ENCODE results near the gene LRRC2.
A peak's percentile ranks its signal among the peaks of the same experiment; 100 is the strongest.
"Not testable (repeated sequence)": the region's sequence is repeated elsewhere in the genome, so short reads cannot be mapped to it uniquely, and the experiment has no call there.

Gene LRRC2

DNA sequence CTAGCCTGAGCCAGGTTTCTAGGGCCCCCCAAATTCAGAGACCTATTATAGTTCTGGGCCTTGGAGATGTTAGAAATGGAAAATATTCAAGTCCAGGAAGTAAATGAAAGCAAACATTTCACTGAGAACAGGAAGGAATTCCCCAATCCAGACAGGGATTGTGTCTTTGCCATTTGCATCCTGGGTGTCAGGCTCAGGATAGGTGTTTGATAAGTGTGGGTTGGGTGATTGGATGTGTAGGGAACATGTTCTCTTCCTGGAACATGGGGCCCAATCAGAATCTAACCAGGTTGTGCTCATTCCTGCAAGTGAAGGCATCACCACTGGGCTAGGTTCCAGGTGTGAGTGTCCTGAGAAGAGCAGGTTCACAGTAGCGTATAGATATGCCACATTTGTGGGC lies 14.6 kb upstream of the LRRC2 start:
- Histone ChIP-seq H3K36me3 (ENCODE audit: control insufficient read depth in 1 of 2, insufficient read depth in 2 of 2, low read depth in 1 of 2, low read length in 2 of 2) (no peaks in the 10 kb centered on the region), H2BK120ac (ENCODE audit: low read depth, low read length) (no peak overlapping the region), H3K18ac (ENCODE audit: low read depth in 1 of 2, low read length in 2 of 2) (no peak overlapping the region), H2BK15ac (ENCODE audit: low read depth, poor library complexity, severe bottlenecking) (no peak overlapping the region), H2AFZ (ENCODE audit: low read depth, low read length) (no peak overlapping the region), H3K4me1 (ENCODE audit: control insufficient read depth, insufficient read depth, low read depth, low read length) (peaks cover 9% of the 10 kb centered on the region), H3K4me2 (ENCODE audit: low read length, poor library complexity, severe bottlenecking) (no peak overlapping the region), H2AK5ac (ENCODE audit: low read length, severe bottlenecking) (no peak overlapping the region), H3K4ac (ENCODE audit: low read depth in 1 of 2, low read length in 2 of 2) (no peak overlapping the region), H3K14ac (ENCODE audit: low read length in 2 of 2) (no peak overlapping the region), H3K23ac (ENCODE audit: low read length in 2 of 2) (no peak overlapping the region), H3K9me3 (ENCODE audit: control insufficient read depth, low read length) (no peaks in the 10 kb centered on the region), H2BK12ac (ENCODE audit: low read length in 2 of 2) (no peak overlapping the region), H3K27me3 (ENCODE audit: control insufficient read depth in 1 of 2, insufficient read depth in 1 of 2, low read length in 2 of 2) (peaks cover 18 to 34% of the 10 kb centered on the region in 2 experiments), H3K4me3 (ENCODE audit: insufficient read depth in 1 of 2, low read depth in 1 of 2, low read length in 2 of 2) (no peak overlapping the region), H3K79me1 (replicated peaks; ENCODE audit: low read length, poor library complexity, severe bottlenecking) (no peaks in the 10 kb centered on the region), H3K27ac (ENCODE audit: low read length, poor library complexity, severe bottlenecking) (no peak overlapping the region), H4K8ac (ENCODE audit: low read length) (no peak overlapping the region), H2BK5ac (ENCODE audit: low read depth, low read length, poor library complexity, severe bottlenecking) (no peak overlapping the region), H3K9ac (ENCODE audit: low read length) (no peak overlapping the region), H4K91ac (ENCODE audit: low read length) (no peak overlapping the region)
- DNase-seq = no peak
- 100% methylated on average over 1 of the region's 1 CpG for WGBS

DNA sequence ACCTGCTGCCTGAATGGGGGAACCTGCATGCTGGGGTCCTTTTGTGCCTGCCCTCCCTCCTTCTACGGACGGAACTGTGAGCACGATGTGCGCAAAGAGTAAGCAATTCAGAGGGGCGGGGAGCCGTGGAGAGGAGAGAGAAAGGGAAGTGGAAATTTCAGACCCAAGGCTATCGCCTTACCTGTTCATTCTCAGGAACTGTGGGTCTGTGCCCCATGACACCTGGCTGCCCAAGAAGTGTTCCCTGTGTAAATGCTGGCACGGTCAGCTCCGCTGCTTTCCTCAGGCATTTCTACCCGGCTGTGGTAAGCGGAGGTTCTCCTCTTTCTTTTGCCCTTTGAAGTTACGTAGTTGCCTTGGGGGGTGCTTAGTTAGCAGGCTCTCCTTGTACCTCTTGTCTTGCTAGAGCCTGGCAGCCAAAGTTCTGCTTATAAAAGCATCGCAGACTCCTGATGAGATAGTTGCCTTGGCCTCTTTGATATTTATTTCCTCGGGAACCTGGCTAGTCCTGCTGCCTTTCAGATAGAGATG lies 13.7 kb upstream of the LRRC2 start:
- H3K4me2 ChIP-seq (ENCODE audit: low read length, poor library complexity, severe bottlenecking) = no peak overlapping the region
- no peak overlapping the region for H3K14ac ChIP-seq (ENCODE audit: low read length in 2 of 2)
- WGBS = 64% methylated on average over 14 of the region's 14 CpGs
- H2BK15ac ChIP-seq (ENCODE audit: low read depth, poor library complexity, severe bottlenecking) = no peak overlapping the region
- no peak overlapping the region for H3K23ac ChIP-seq (ENCODE audit: low read length in 2 of 2)
- DNase-seq = no peak
- H3K27ac ChIP-seq (ENCODE audit: low read length, poor library complexity, severe bottlenecking) = no peak overlapping the region
- no peaks in the 10 kb centered on the region for H3K79me1 ChIP-seq (replicated peaks; ENCODE audit: low read length, poor library complexity, severe bottlenecking)
- peaks cover 7% of the 10 kb centered on the region for H3K4me1 ChIP-seq (ENCODE audit: control insufficient read depth, insufficient read depth, low read depth, low read length)
- H2BK120ac ChIP-seq (ENCODE audit: low read depth, low read length) = no peak overlapping the region
- H3K4me3 ChIP-seq (ENCODE audit: insufficient read depth in 1 of 2, low read depth in 1 of 2, low read length in 2 of 2) = no peak overlapping the region
- no peak overlapping the region for H2AFZ ChIP-seq (ENCODE audit: low read depth, low read length)
- H3K18ac ChIP-seq (ENCODE audit: low read depth in 1 of 2, low read length in 2 of 2) = no peak overlapping the region
- H2BK12ac ChIP-seq (ENCODE audit: low read length in 2 of 2) = no peak overlapping the region
- no peak overlapping the region for H4K8ac ChIP-seq (ENCODE audit: low read length)
- H3K27me3 ChIP-seq (ENCODE audit: control insufficient read depth in 1 of 2, insufficient read depth in 1 of 2, low read length in 2 of 2) = peaks cover 22 to 34% of the 10 kb centered on the region in 2 experiments
- no peaks in the 10 kb centered on the region for H3K36me3 ChIP-seq (ENCODE audit: control insufficient read depth in 1 of 2, insufficient read depth in 2 of 2, low read depth in 1 of 2, low read length in 2 of 2)
- H4K91ac ChIP-seq (ENCODE audit: low read length) = no peak overlapping the region
- H3K9me3 ChIP-seq (ENCODE audit: control insufficient read depth, low read length) = no peaks in the 10 kb centered on the region
- no peak overlapping the region for H3K9ac ChIP-seq (ENCODE audit: low read length)
- no peak overlapping the region for H2AK5ac ChIP-seq (ENCODE audit: low read length, severe bottlenecking)
- no peak overlapping the region for H3K4ac ChIP-seq (ENCODE audit: low read depth in 1 of 2, low read length in 2 of 2)
- no peak overlapping the region for H2BK5ac ChIP-seq (ENCODE audit: low read depth, low read length, poor library complexity, severe bottlenecking)

DNA sequence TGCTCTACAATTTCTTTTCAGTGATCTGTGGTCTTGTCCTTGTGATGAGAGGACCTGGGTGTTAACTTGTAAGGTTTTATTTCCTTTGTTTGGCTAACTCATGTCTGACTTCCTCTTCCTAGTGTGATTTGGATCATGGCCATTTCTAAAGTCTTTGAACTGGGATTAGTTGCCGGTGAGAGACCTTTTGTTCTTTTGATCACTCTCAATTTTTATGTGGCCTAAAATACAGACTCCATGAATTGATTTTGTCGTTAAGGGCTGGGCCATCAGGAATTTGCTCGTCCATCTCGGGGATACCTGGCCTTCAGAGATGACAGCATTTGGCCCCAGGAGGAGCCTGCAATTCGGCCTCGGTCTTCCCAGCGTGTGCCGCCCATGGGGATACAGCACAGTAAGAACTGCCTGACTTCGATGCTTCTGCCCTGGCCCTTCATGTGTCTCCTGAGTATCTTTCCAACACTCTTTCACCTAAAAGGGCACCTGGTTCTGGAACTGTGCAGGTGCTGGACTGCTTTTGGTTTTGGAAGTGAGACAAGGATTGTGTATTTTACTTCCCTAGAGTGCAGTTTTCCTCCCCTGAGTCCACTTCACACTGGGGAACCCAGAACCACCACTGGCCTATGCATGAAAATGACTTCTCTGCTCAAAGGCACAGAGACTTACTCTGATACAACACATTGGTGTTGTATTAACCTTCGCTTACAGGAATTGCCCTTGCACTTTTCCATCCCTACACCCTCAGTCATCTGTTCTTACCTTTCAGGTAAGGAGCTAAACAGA lies 13.1 kb upstream of the LRRC2 start:
- H4K8ac ChIP-seq (ENCODE audit: low read length) = no peak overlapping the region
- no peak overlapping the region for H3K4me2 ChIP-seq (ENCODE audit: low read length, poor library complexity, severe bottlenecking)
- peaks cover 23 to 34% of the 10 kb centered on the region in 2 experiments for H3K27me3 ChIP-seq (ENCODE audit: control insufficient read depth in 1 of 2, insufficient read depth in 1 of 2, low read length in 2 of 2)
- no peak overlapping the region for H3K14ac ChIP-seq (ENCODE audit: low read length in 2 of 2)
- no peak overlapping the region for H2BK120ac ChIP-seq (ENCODE audit: low read depth, low read length)
- no peak overlapping the region for H3K27ac ChIP-seq (ENCODE audit: low read length, poor library complexity, severe bottlenecking)
- no peak overlapping the region for H3K4ac ChIP-seq (ENCODE audit: low read depth in 1 of 2, low read length in 2 of 2)
- H3K18ac ChIP-seq (ENCODE audit: low read depth in 1 of 2, low read length in 2 of 2) = no peak overlapping the region
- no peak overlapping the region for H2BK15ac ChIP-seq (ENCODE audit: low read depth, poor library complexity, severe bottlenecking)
- no peak for DNase-seq
- no peak overlapping the region for H2BK12ac ChIP-seq (ENCODE audit: low read length in 2 of 2)
- no peak overlapping the region for H4K91ac ChIP-seq (ENCODE audit: low read length)
- H3K4me1 ChIP-seq (ENCODE audit: control insufficient read depth, insufficient read depth, low read depth, low read length) = peaks cover 7% of the 10 kb centered on the region
- no peak overlapping the region for H2BK5ac ChIP-seq (ENCODE audit: low read depth, low read length, poor library complexity, severe bottlenecking)
- no peak overlapping the region for H3K9ac ChIP-seq (ENCODE audit: low read length)
- no peaks in the 10 kb centered on the region for H3K36me3 ChIP-seq (ENCODE audit: control insufficient read depth in 1 of 2, insufficient read depth in 2 of 2, low read depth in 1 of 2, low read length in 2 of 2)
- no peak overlapping the region for H3K23ac ChIP-seq (ENCODE audit: low read length in 2 of 2)
- no peaks in the 10 kb centered on the region for H3K79me1 ChIP-seq (replicated peaks; ENCODE audit: low read length, poor library complexity, severe bottlenecking)
- H3K4me3 ChIP-seq (ENCODE audit: insufficient read depth in 1 of 2, low read depth in 1 of 2, low read length in 2 of 2) = no peak overlapping the region
- peak overlapping the region; percentile 56 for H2AK5ac ChIP-seq (ENCODE audit: low read length, severe bottlenecking)
- 47% methylated on average over 8 of the region's 10 CpGs for WGBS
- H2AFZ ChIP-seq (ENCODE audit: low read depth, low read length) = no peak overlapping the region
- H3K9me3 ChIP-seq (ENCODE audit: control insufficient read depth, low read length) = no peaks in the 10 kb centered on the region

DNA sequence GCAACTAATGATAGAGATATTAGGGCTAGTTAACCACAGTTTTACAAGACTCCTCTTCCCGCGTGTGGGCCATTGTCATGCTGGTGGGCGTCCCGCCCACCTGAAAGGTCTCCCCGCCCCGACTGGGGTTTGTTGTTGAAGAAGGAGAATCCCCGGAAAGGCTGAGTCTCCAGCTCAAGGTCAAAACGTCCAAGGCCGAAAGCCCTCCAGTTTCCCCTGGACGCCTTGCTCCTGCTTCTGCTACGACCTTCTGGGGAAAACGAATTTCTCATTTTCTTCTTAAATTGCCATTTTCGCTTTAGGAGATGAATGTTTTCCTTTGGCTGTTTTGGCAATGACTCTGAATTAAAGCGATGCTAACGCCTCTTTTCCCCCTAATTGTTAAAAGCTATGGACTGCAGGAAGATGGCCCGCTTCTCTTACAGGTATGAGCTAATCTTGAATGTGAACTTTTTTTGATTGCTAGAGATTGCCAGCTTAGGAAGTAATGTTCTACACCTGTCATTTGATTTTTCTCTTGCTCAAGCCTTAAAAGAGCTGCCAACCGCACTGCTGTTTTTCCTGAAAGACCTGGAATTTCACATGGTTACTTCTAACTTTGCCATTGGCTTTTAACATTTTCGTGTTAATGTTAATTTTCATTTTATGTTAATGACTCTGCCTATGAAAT lies 11.6 kb upstream of the LRRC2 start:
- peaks cover 23 to 34% of the 10 kb centered on the region in 2 experiments for H3K27me3 ChIP-seq (ENCODE audit: control insufficient read depth in 1 of 2, insufficient read depth in 1 of 2, low read length in 2 of 2)
- not testable (repeated sequence) for H3K18ac ChIP-seq (ENCODE audit: low read depth in 1 of 2, low read length in 2 of 2); H3K27ac ChIP-seq (ENCODE audit: low read length, poor library complexity, severe bottlenecking); DNase-seq; H3K23ac ChIP-seq (ENCODE audit: low read length in 2 of 2); H2AFZ ChIP-seq (ENCODE audit: low read depth, low read length); H3K14ac ChIP-seq (ENCODE audit: low read length in 2 of 2); H3K4ac ChIP-seq (ENCODE audit: low read depth in 1 of 2, low read length in 2 of 2); H3K79me1 ChIP-seq (replicated peaks; ENCODE audit: low read length, poor library complexity, severe bottlenecking); H3K36me3 ChIP-seq (ENCODE audit: control insufficient read depth in 1 of 2, insufficient read depth in 2 of 2, low read depth in 1 of 2, low read length in 2 of 2); H2BK5ac ChIP-seq (ENCODE audit: low read depth, low read length, poor library complexity, severe bottlenecking); H4K91ac ChIP-seq (ENCODE audit: low read length); H3K9ac ChIP-seq (ENCODE audit: low read length); H2BK15ac ChIP-seq (ENCODE audit: low read depth, poor library complexity, severe bottlenecking); H3K4me2 ChIP-seq (ENCODE audit: low read length, poor library complexity, severe bottlenecking); H2AK5ac ChIP-seq (ENCODE audit: low read length, severe bottlenecking); H3K4me1 ChIP-seq (ENCODE audit: control insufficient read depth, insufficient read depth, low read depth, low read length); H3K4me3 ChIP-seq (ENCODE audit: insufficient read depth in 1 of 2, low read depth in 1 of 2, low read length in 2 of 2); H2BK120ac ChIP-seq (ENCODE audit: low read depth, low read length); H2BK12ac ChIP-seq (ENCODE audit: low read length in 2 of 2); H4K8ac ChIP-seq (ENCODE audit: low read length); H3K9me3 ChIP-seq (ENCODE audit: control insufficient read depth, low read length)
- WGBS = 49% methylated on average over 6 of the region's 18 CpGs
